Calu3 (cell line): ENCODE data around the gene NTNG2. TPM values are rescaled to one million over a fixed set of nuclear protein-coding genes. Genes with fewer than 3 reads are reported as not detected.

Experiments
- BruUV-seq: library from RNA; stranded (reverse); fragments of 400-500 nt; replicated peaks from 2 replicates; lab custom pipeline; 2021; lab: Mats Ljungman, UMichigan
- CTCF ChIA-PET: fragments of 300-600 bp; sonication (Branson Sonifier 250); formaldehyde crosslinking; loops from one replicate; lab custom pipeline; 2022; ENCODE audit warnings: antibody characterized with exemption; lab: Charles Lee
- DNase-seq: peaks from one replicate; pipeline ENCODE4 v3.0.0; 2022
- H3K27ac Mint-ChIP-seq: one replicate; pipeline ENCODE4 v1.8.0; 2022; ENCODE audit warnings: mixed read lengths; ENCODE audit not compliant: unreplicated experiment
- H3K27me3 Mint-ChIP-seq: one replicate; pipeline ENCODE4 v1.8.0; 2022; ENCODE audit warnings: mixed read lengths; ENCODE audit not compliant: unreplicated experiment
- H3K36me3 Mint-ChIP-seq: one replicate; pipeline ENCODE4 v1.8.0; 2022; ENCODE audit warnings: mild to moderate bottlenecking, moderate library complexity, mixed read lengths; ENCODE audit not compliant: insufficient read depth, unreplicated experiment
- H3K4me1 Mint-ChIP-seq: one replicate; pipeline ENCODE4 v1.8.0; 2022; ENCODE audit warnings: mild to moderate bottlenecking, low read depth, mixed read lengths; ENCODE audit not compliant: unreplicated experiment
- H3K4me3 Mint-ChIP-seq: one replicate; pipeline ENCODE4 v1.8.0; 2022; ENCODE audit warnings: mild to moderate bottlenecking, low read depth, moderate library complexity, mixed read lengths; ENCODE audit not compliant: unreplicated experiment
- H3K9me3 Mint-ChIP-seq: one replicate; pipeline ENCODE4 v1.8.0; 2022; ENCODE audit warnings: low read depth, mixed read lengths; ENCODE audit not compliant: unreplicated experiment
- CTCF ChIP-seq: fragments of 200-600 bp; IDR thresholded peaks from one replicate; pipeline ENCODE4 v1.8.0; 2022; ENCODE audit warnings: antibody characterized with exemption; ENCODE audit not compliant: unreplicated experiment
- intact Hi-C: fragments of 100-400 bp; cut with micrococcal nuclease; formaldehyde crosslinking; loops from one replicate; pipeline ENCODE4 v1.10.0; 2022; ENCODE audit not compliant: unreplicated experiment
- total RNA-seq: library from RNA; stranded (reverse); gene quantifications from 2 replicates; pipeline ENCODE4 v1.2.3, GENCODE V29; 2022

The NTNG2 gene
- total RNA-seq, 1 experiment from 2014 or later: not detected

GRCh38 chr9:132163876-132164603, 2.2 kb downstream of the NTNG2 start:
- BruUV-seq: no TSS peak
- no peak for DNase-seq
- Mint-ChIP-seq H3K36me3 (no peaks in the 10 kb centered on the region), H3K9me3 (no peaks in the 10 kb centered on the region), H3K27me3 (peaks cover 97% of the 10 kb centered on the region), H3K4me1 (peaks cover 14% of the 10 kb centered on the region), H3K27ac (no peak overlapping the region), H3K4me3 (no peak overlapping the region)
- CTCF ChIA-PET: no interaction called here
- intact Hi-C loops: no loop called here
- no peak for TF ChIP-seq CTCF

- no peak for DNase-seq
- no peak overlapping the region for H3K4me3 Mint-ChIP-seq
- no peaks in the 10 kb centered on the region for H3K36me3 Mint-ChIP-seq
- H3K27ac Mint-ChIP-seq: no peak overlapping the region
- intact Hi-C loops: no loop called here
- no peaks in the 10 kb centered on the region for H3K9me3 Mint-ChIP-seq
- H3K4me1 Mint-ChIP-seq: peaks cover 14% of the 10 kb centered on the region
- no peak for TF ChIP-seq CTCF
- BruUV-seq: no TSS peak
- CTCF ChIA-PET: no interaction called here
- peaks cover 97% of the 10 kb centered on the region for H3K27me3 Mint-ChIP-seq
Measured at GRCh38 chr9:132164604-132165362, 2.9 kb downstream of the NTNG2 start.

- no peak overlapping the region for H3K4me3 Mint-ChIP-seq
- H3K36me3 Mint-ChIP-seq: no peaks in the 10 kb centered on the region
- DNase-seq: no peak
- peaks cover 97% of the 10 kb centered on the region for H3K27me3 Mint-ChIP-seq
- CTCF ChIA-PET: no interaction called here
- no peak for TF ChIP-seq CTCF
- H3K4me1 Mint-ChIP-seq: peaks cover 14% of the 10 kb centered on the region
- H3K27ac Mint-ChIP-seq: no peak overlapping the region
- BruUV-seq: no TSS peak
- no peaks in the 10 kb centered on the region for H3K9me3 Mint-ChIP-seq
- intact Hi-C loops: no loop called here
Measured at GRCh38 chr9:132166599-132166998, 4.7 kb downstream of the NTNG2 start.

GRCh38 chr9:132167192-132167591, 5.3 kb downstream of the NTNG2 start:
- H3K4me3 Mint-ChIP-seq: no peak overlapping the region
- no peak for TF ChIP-seq CTCF
- no peak for DNase-seq
- H3K4me1 Mint-ChIP-seq: peaks cover 10% of the 10 kb centered on the region
- H3K27me3 Mint-ChIP-seq: peaks cover 97% of the 10 kb centered on the region
- no peaks in the 10 kb centered on the region for H3K36me3 Mint-ChIP-seq
- CTCF ChIA-PET: interaction anchor here (2.0 kb wide), 1 partner anchor 69 kb away, joined by 5 read pairs; no protein-coding TSS in a partner anchor
- no peaks in the 10 kb centered on the region for H3K9me3 Mint-ChIP-seq
- no peak overlapping the region for H3K27ac Mint-ChIP-seq
- no TSS peak for BruUV-seq
- intact Hi-C loops: no loop called here
